Stomach (tissue), 4 donors: ENCODE data around the gene CELA2B.
"Not testable (repeated sequence)": the region's sequence is repeated elsewhere in the genome, so short reads cannot be mapped to it uniquely, and the experiment has no call there.

Experiments
- POLR2A ChIP-seq, 4 donors: fragments of 450-650 bp; IDR thresholded peaks; one replicate each; pipeline ENCODE4 v1.6.1; 2016; ENCODE audit warnings: antibody characterized with exemption in 4 of 4, control low read depth in 2 of 4, mild to moderate bottlenecking in 1 of 4, moderate library complexity in 1 of 4
- POLR2AphosphoS5 ChIP-seq, 3 donors: sonication (generic); formaldehyde crosslinking; IDR thresholded peaks; one replicate each; pipeline ENCODE4 v1.6.1; 2016; ENCODE audit warnings: antibody characterized with exemption in 3 of 3
- TF ChIP-seq, protein P1 (sequence below), 7 experiments: fragments of 450-650 bp in 4 of 7; fragments of 200-600 bp in 3 of 7; sonication (generic) in 3 of 7; IDR thresholded peaks; one replicate each; pipeline ENCODE4 v1.5.1; 2016 to 2019; ENCODE audit warnings: antibody characterized with exemption in 7 of 7, control low read depth in 2 of 7, mild to moderate bottlenecking in 1 of 7

DNA sequence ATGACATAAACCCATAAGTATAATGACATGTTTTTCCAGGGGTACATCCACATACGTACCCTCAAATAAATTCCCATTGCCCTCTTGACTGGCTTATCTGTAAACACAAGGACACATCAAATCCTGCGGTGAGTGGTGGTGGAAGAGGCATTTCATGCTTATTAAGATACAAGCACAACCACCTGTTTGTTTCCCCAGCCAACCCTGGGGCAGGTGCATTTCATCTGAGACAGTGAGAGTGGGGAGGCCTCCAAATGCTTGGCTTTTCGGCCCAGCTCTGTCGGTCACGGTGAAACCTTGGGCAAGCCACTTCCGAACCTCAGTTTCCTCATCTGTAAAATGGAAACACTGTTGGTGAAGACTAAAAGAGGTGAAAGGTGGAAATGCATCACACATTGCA lies 8.5 kb downstream of the CELA2B start:
- TF ChIP-seq, protein P1, sequence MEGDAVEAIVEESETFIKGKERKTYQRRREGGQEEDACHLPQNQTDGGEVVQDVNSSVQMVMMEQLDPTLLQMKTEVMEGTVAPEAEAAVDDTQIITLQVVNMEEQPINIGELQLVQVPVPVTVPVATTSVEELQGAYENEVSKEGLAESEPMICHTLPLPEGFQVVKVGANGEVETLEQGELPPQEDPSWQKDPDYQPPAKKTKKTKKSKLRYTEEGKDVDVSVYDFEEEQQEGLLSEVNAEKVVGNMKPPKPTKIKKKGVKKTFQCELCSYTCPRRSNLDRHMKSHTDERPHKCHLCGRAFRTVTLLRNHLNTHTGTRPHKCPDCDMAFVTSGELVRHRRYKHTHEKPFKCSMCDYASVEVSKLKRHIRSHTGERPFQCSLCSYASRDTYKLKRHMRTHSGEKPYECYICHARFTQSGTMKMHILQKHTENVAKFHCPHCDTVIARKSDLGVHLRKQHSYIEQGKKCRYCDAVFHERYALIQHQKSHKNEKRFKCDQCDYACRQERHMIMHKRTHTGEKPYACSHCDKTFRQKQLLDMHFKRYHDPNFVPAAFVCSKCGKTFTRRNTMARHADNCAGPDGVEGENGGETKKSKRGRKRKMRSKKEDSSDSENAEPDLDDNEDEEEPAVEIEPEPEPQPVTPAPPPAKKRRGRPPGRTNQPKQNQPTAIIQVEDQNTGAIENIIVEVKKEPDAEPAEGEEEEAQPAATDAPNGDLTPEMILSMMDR (IDR thresholded peaks at IDR 0.05): not testable (repeated sequence)
- TF ChIP-seq POLR2A, POLR2AphosphoS5 (IDR thresholded peaks at IDR 0.05): not testable (repeated sequence)
